ENCODE measurements around the gene TNK1.

GRCh38 chr17:7425316-7425715 is 44.4 kb downstream of the TNK1 start, which contains the start of gene SPEM2:
- TF ChIP-seq CTCF (IDR thresholded peaks at IDR 0.05 in 8 of 11, conservative IDR thresholded peaks at IDR 0.05 in 3 of 11) (no peak), POLR2A (IDR thresholded peaks at IDR 0.05) (no peak)
